Testis (tissue), 3 donors: ENCODE data around the gene RTF2. TPM values are rescaled to one million over a fixed set of nuclear protein-coding genes. Genes with fewer than 3 reads are reported as not detected.

ENCODE experiments used
- DNase-seq: peaks from one replicate; pipeline ENCODE4 v3.0.0-alpha.2; 2019
- H3K27ac ChIP-seq, 2 donors: fragments of 200-600 bp; sonication (generic); one replicate each; pipeline ENCODE4 v1.5.1; 2019
- H3K27me3 ChIP-seq: fragments of 200-600 bp; sonication (generic); one replicate; pipeline ENCODE4 v1.5.1; 2019
- H3K36me3 ChIP-seq: fragments of 200-600 bp; sonication (generic); one replicate; pipeline ENCODE4 v1.5.1; 2017; ENCODE audit warnings: low read depth; ENCODE audit errors: missing control alignments
- H3K4me1 ChIP-seq: fragments of 200-600 bp; sonication (generic); one replicate; pipeline ENCODE4 v1.5.1; 2019
- H3K4me3 ChIP-seq, 2 donors: fragments of 200-600 bp; sonication (generic); one replicate each; pipeline ENCODE4 v1.5.1; 2017 to 2019
- H3K9me3 ChIP-seq: fragments of 200-600 bp; sonication (generic); one replicate; pipeline ENCODE4 v1.5.1; 2017
- POLR2A ChIP-seq: fragments of 450-650 bp; IDR thresholded peaks from one replicate; pipeline ENCODE4 v1.6.1; 2017; ENCODE audit warnings: antibody characterized with exemption, mild to moderate bottlenecking, moderate library complexity
- WGBS, 2 donors: methylation state at CpG; one replicate each; pipeline ENCODE4 v1.1.5; 2018; 5-methylcytosine and 5-hydroxymethylcytosine counted together
- intact Hi-C: fragments of 100-400 bp; cut with DNase I; formaldehyde crosslinking; loops from one replicate; pipeline ENCODE4 v1.15.1; 2023; ENCODE audit warnings: low total_unique reads
- polyA plus RNA-seq: library from polyadenylated mRNA; stranded (reverse); fragments of 350-450 nt; fragmentation: Illumina TruSeq; extraction: RNeasy Lipid Tissue Mini Kit (QIAGEN cat#74804); gene quantifications from one replicate; pipeline ENCODE4 v1.2.3, GENCODE V29; 2014; ENCODE audit warnings: low read depth, low replicate concordance; ENCODE audit not compliant: insufficient read depth
- small RNA-seq, 2 donors: library from RNA; depleted of rRNA; stranded (forward); fragments of <200 nt; gene quantifications; one replicate each; pipeline ENCODE3, GENCODE V24; 2016
- total RNA-seq, 2 donors: library from RNA; depleted of rRNA; stranded (reverse); fragments of >200 nt; gene quantifications; one replicate each; pipeline ENCODE4 v1.2.3, GENCODE V29; 2016

Gene RTF2
- total and polyA plus RNA-seq, 3 donors from 2014 or later = 76.4 to 144 (median 80.4) TPM

GRCh38 chr20:56566621-56567020, 98.2 kb downstream of the RTF2 start:
- TF ChIP-seq POLR2A = no peak
- Histone ChIP-seq H3K4me1 (no peaks in the 10 kb centered on the region), H3K27ac (no peak overlapping the region), H3K4me3 (no peak overlapping the region), H3K27me3 (no peaks in the 10 kb centered on the region), H3K9me3 (no peaks in the 10 kb centered on the region), H3K36me3 (no peaks in the 10 kb centered on the region)
- peak; percentile 27 for DNase-seq
- intact Hi-C loops = no loop called here
- WGBS, 2 donors = 55 to 63% methylated on average over 3 of the region's 3 CpGs

Small RNAs within 50 kb of the gene (small RNA-seq; reads per million reads assigned to genes)
- 0 reads per million in 2 donors for gene RPL39P

Other genes starting within 250 kb of the RTF2 start
- not detected for gene MC3R, start 219.9 kb upstream of the RTF2 start, total RNA-seq
- gene MC3R, start 219.9 kb upstream of the RTF2 start, polyA plus RNA-seq = not detected
- gene FAM210B, start 109.7 kb upstream of the RTF2 start, total RNA-seq = 10 to 100 TPM; 26.7 to 33.9 TPM
- gene FAM210B, start 109.7 kb upstream of the RTF2 start, polyA plus RNA-seq = 29.5 TPM
- gene AURKA, start 76.4 kb upstream of the RTF2 start, total RNA-seq = 10 to 100 TPM; 27.2 to 35.4 TPM
- gene AURKA, start 76.4 kb upstream of the RTF2 start, polyA plus RNA-seq = 87.6 TPM
- 10 to 100 TPM; 41.8 to 53.3 TPM for gene CSTF1, start 76.0 kb upstream of the RTF2 start, total RNA-seq
- gene CSTF1, start 76.0 kb upstream of the RTF2 start, polyA plus RNA-seq = 80.6 TPM
- gene CASS4, start 56.4 kb upstream of the RTF2 start, total RNA-seq = 1 to 10 TPM in 1 of 2 donors, under 1 TPM in 1; 0.79 to 1.8 TPM
- 0.92 TPM for gene CASS4, start 56.4 kb upstream of the RTF2 start, polyA plus RNA-seq
- 10 to 100 TPM; 31.3 to 53.7 TPM for gene FAM209A, start 56.1 kb downstream of the RTF2 start, total RNA-seq
- gene FAM209A, start 56.1 kb downstream of the RTF2 start, polyA plus RNA-seq = 111 TPM
- 10 to 100 TPM; 50.7 to 89.4 TPM for gene FAM209B, start 64.6 kb downstream of the RTF2 start, total RNA-seq
- gene FAM209B, start 64.6 kb downstream of the RTF2 start, polyA plus RNA-seq = 153 TPM
- gene TFAP2C, start 160.7 kb downstream of the RTF2 start, total RNA-seq = 1 to 10 TPM; 1.3 to 1.9 TPM
- 1.4 TPM for gene TFAP2C, start 160.7 kb downstream of the RTF2 start, polyA plus RNA-seq